ENCODE results near the gene SLC25A22. TPM values are rescaled to one million over a fixed set of nuclear protein-coding genes. Genes with fewer than 3 reads are reported as not detected.

SLC25A22 gene
- total RNA-seq, 4 donors from 2014 or later = 6.0 to 28.3 (median 9.7) TPM

DNA sequence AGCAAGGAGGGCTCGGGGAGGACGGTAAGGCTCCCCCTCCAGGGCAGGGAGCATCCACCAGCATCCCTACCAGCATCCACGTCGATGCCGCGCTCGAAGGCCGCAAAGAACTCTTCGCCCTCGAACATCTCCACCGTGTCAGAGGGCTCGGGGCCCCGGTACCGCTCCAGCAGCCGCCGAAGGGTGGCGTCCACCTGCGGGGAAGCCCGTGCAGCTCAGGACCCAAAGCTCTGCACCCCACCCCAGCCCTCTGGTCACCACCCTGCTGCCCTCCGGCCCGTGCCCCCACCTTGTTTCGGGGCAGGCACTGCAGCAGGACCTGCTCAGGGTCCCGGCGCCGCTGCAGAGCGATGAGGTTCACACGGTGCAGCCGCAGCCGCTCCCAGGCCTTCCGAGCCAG, 2.4 kb upstream of the SLC25A22 start:
- DNase-seq = no peak
- H3K9me3 ChIP-seq = no peaks in the 10 kb centered on the region
- in situ Hi-C loops (cut with MboI; ENCODE audit: low pct_ligation_motif_present in 1 of 4, low pct_unique_long_range_greater_than_20kb in 1 of 4, low sequenced_read_pairs in 3 of 4) (no loop called here), intact Hi-C loops (cut with DNase I; ENCODE audit: low total_unique reads) (no loop called here)
- no peaks in the 10 kb centered on the region for H3K36me3 ChIP-seq
- H3K27ac ChIP-seq = no peak overlapping the region
- no peaks in the 10 kb centered on the region for H3K27me3 ChIP-seq
- no peak for TF ChIP-seq POLR2AphosphoS5 (IDR thresholded peaks at IDR 0.05)
- TF ChIP-seq POLR2A (IDR thresholded peaks at IDR 0.05) = no peak
- H3K4me3 ChIP-seq = no peak overlapping the region
- H3K4me1 ChIP-seq = peaks cover 26 to 44% (median 34%) of the 10 kb centered on the region in 4 donors
- 93% methylated on average over 26 of the region's 30 CpGs; no CpG with 5 or more reads in 1 of the 2 donors for WGBS, 2 donors (ENCODE audit: low coverage in 1 of 2)

DNA sequence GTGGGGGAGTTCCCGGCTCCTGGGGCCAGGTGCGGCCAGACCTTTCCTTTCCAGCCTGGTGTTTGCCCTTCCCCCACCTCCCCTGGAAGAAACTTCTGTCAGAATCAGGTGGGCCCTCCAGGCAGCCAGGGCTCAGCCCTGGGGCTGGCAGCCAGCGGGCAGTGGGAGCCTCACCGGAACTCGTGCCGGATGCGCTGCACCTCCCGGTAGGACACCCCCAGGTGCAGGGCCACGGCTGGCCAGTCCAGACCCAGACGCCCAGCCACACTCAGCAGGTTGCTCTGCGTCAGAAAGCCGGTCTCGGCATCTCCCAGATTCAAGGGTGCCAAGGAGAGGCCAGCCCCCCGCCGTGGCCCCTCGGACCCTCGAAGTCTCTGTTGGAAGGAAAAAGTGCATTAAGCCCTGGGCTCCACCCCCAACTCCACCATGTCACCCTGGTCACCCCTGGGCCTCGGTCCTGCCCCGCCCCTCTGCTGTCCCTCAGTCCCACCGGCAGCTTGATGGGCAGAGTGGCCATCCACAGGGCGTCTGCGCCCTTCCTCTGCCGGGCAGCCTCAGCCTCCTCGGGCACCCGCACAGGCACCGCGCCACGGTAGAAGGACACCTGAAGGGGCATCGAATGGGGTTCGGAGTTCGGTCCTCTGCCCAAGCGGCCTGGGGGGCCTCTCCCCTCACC, 1.7 kb upstream of the SLC25A22 start:
- peaks cover 29 to 47% (median 39%) of the 10 kb centered on the region in 4 donors for H3K4me1 ChIP-seq
- in situ Hi-C loops (cut with MboI; ENCODE audit: low pct_ligation_motif_present in 1 of 4, low pct_unique_long_range_greater_than_20kb in 1 of 4, low sequenced_read_pairs in 3 of 4) = no loop called here
- WGBS, 2 donors (ENCODE audit: low coverage in 1 of 2) = 94% methylated on average over 28 of the region's 32 CpGs; no CpG with 5 or more reads in 1 of the 2 donors

DNA sequence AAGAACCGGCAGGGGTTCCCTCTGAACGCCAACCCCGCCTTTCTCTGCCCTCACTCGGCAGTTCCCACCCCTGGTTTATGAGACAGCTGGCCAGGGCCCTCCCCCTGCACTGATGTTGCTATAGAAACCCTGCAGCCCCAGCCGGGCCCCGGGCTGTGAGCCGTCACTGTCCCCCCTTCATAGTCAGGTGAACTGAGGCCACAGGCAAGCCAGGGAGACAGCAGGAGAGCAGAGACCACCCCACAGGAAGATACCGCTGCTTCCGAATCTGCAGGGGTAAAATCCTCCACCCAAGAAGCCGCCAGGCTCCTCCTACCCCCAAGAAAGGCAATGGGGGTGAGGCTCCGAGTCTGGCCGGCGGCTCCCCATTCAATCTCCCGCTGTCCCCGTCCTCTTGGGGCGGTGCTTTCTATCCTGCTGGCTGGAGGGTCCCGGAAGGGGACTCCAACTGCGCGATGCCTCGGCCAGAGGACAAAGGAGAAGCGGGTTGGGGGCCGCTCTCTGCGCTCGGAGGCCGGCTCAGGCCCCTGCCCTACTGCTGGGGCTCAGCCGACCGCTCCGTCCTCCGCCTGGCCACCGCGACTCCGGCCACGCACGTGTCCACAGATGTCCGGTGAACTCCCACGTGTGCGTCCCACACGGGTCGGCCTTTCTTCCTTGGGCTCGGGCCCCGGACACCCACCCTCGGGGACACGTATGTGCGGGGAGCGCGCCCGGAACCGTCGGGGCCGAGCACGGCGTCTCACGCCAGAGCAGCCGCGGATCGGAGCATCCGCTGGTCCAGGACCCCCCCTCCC, 587 bp downstream of the SLC25A22 start:
- WGBS, 2 donors (ENCODE audit: low coverage in 1 of 2) = 2% methylated on average over 43 of the region's 57 CpGs; no CpG with 5 or more reads in 1 of the 2 donors
- peak overlapping the region; percentile 59 to 75 (median 72) for H3K4me3 ChIP-seq
- H3K27ac ChIP-seq = peak overlapping the region; percentile 81 to 94 (median 88)
- no peaks in the 10 kb centered on the region for H3K36me3 ChIP-seq
- no peaks in the 10 kb centered on the region for H3K9me3 ChIP-seq
- DNase-seq = peak; percentile 80
- H3K4me1 ChIP-seq = peaks cover 16 to 35% (median 30%) of the 10 kb centered on the region in 4 donors
- no peaks in the 10 kb centered on the region for H3K27me3 ChIP-seq
- intact Hi-C loops (cut with DNase I; ENCODE audit: low total_unique reads) = no loop called here
- TF ChIP-seq EP300 (IDR thresholded peaks at IDR 0.05; ENCODE audit: low read depth) (no peak), POLR2A (IDR thresholded peaks at IDR 0.05) (no peak), POLR2AphosphoS5 (IDR thresholded peaks at IDR 0.05) (no peak)
- TF ChIP-seq, protein P1, sequence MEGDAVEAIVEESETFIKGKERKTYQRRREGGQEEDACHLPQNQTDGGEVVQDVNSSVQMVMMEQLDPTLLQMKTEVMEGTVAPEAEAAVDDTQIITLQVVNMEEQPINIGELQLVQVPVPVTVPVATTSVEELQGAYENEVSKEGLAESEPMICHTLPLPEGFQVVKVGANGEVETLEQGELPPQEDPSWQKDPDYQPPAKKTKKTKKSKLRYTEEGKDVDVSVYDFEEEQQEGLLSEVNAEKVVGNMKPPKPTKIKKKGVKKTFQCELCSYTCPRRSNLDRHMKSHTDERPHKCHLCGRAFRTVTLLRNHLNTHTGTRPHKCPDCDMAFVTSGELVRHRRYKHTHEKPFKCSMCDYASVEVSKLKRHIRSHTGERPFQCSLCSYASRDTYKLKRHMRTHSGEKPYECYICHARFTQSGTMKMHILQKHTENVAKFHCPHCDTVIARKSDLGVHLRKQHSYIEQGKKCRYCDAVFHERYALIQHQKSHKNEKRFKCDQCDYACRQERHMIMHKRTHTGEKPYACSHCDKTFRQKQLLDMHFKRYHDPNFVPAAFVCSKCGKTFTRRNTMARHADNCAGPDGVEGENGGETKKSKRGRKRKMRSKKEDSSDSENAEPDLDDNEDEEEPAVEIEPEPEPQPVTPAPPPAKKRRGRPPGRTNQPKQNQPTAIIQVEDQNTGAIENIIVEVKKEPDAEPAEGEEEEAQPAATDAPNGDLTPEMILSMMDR (IDR thresholded peaks at IDR 0.05) = no peak
- in situ Hi-C loops (cut with MboI; ENCODE audit: low pct_ligation_motif_present in 1 of 4, low pct_unique_long_range_greater_than_20kb in 1 of 4, low sequenced_read_pairs in 3 of 4) = no loop called here

More for the DNA sequence above, 1.7 kb upstream of the SLC25A22 start:
- intact Hi-C loops (cut with DNase I; ENCODE audit: low total_unique reads) = no loop called here
- Histone ChIP-seq H3K27me3 (no peaks in the 10 kb centered on the region), H3K36me3 (no peaks in the 10 kb centered on the region), H3K4me3 (no peak overlapping the region), H3K9me3 (no peaks in the 10 kb centered on the region), H3K27ac (no peak overlapping the region)
- TF ChIP-seq POLR2AphosphoS5 (IDR thresholded peaks at IDR 0.05) (no peak), POLR2A (IDR thresholded peaks at IDR 0.05) (no peak), EP300 (IDR thresholded peaks at IDR 0.05; ENCODE audit: low read depth) (no peak)
- TF ChIP-seq, protein P1 (IDR thresholded peaks at IDR 0.05) = no peak
- DNase-seq = no peak

DNA sequence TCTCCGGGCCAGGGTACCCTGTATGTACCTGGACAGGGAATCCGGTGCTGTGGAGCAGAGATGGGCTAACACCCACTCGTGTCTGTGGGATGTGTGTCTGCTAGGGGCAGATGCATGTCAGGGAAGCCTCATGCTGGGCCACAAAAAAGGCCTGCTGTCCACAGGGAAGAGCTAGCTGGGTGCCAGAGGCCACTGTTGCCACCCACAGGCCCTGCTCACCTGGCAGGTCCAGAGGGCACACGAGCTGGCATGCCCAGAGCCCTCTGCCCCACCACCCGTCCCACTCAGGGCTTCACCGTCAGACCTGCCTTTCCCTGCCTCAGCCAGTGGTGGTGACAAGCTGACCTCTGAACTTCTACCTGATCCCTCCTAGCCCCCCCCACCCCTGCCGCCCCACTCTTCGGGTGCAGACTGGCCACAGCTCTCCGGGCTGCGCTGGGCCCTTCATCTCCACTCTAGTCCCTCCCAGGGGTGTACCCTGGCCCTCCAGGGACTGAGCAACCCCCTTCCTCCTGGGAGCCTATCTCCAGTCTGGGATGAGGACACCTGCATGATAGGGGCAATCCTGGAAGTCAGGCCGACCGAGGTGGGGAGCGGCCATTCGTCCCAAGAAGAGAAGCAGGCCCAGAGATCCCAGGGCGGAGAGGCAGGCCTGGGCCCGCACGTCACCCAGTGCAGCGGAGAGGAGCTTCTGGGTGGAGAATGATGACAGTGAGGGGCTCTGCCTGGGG, 1.4 kb downstream of the SLC25A22 start:
- peak overlapping the region; percentile 59 to 75 (median 72) for H3K4me3 ChIP-seq
- H3K9me3 ChIP-seq = no peaks in the 10 kb centered on the region
- in situ Hi-C loops (cut with MboI; ENCODE audit: low pct_ligation_motif_present in 1 of 4, low pct_unique_long_range_greater_than_20kb in 1 of 4, low sequenced_read_pairs in 3 of 4) (no loop called here), intact Hi-C loops (cut with DNase I; ENCODE audit: low total_unique reads) (no loop called here)
- H3K27ac ChIP-seq = peak overlapping the region; percentile 81 to 94 (median 88)
- TF ChIP-seq EP300 (IDR thresholded peaks at IDR 0.05; ENCODE audit: low read depth) (no peak), POLR2AphosphoS5 (IDR thresholded peaks at IDR 0.05) (no peak), POLR2A (IDR thresholded peaks at IDR 0.05) (no peak)
- TF ChIP-seq, protein P1 (IDR thresholded peaks at IDR 0.05) = no peak
- peak; percentile 37 for DNase-seq
- H3K36me3 ChIP-seq = no peaks in the 10 kb centered on the region
- WGBS, 2 donors (ENCODE audit: low coverage in 1 of 2) = 6% methylated on average over 16 of the region's 18 CpGs; no CpG with 5 or more reads in 1 of the 2 donors
- no peaks in the 10 kb centered on the region for H3K27me3 ChIP-seq
- peaks cover 16 to 35% (median 30%) of the 10 kb centered on the region in 4 donors for H3K4me1 ChIP-seq
